ENCODE data around the gene HIPK2. TPM values are rescaled to one million over a fixed set of nuclear protein-coding genes. Genes with fewer than 3 reads are reported as not detected.

The HIPK2 gene
- total and polyA plus RNA-seq, 2 experiments from 2014 or later: 7.3 to 16.9 TPM

DNA sequence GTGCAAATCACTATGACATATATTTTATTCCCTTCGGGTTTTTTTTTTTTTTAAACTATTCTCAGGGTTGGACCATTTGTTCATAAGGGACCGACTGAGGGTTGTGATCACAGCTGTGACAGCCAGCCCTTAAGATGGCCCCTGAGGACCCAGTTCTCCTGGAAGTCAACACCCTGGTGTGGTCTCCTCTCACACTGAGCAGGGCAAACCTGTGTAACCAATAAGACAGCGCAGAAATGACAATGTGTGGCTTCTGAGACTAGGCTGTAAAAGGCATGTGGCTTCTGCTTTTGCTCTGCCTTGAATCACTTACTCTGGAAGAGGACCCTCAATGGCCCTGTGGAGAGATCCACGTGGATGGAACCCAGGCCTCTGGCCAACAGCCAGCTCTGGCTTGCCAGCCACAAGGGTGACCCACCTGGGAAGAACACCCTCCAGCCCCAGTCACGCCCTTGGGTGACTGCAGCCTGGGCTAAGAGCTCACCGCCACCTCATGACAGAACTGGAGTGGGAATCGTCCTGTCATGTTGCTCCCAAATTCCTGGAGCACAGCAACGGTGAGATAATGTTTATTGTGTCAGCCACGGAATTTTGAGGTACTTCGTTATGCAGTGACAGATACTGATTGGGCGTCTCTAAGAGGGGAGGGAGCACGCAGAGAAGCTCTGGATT, 127.2 kb downstream of the HIPK2 start (continued):
- no peak for TF ChIP-seq NANOG (IDR thresholded peaks at IDR 0.05; ENCODE audit: borderline replicate concordance)

GRCh38 chr7:139648941-139649425, 128.8 kb downstream of the HIPK2 start:
- H3K4me1 Mint-ChIP-seq: peaks cover 43% of the 10 kb centered on the region
- Histone ChIP-seq H3K79me2 (replicated peaks; ENCODE audit: insufficient read depth) (no peaks in the 10 kb centered on the region), H3K4me2 (peak overlapping the region; percentile 37; the same call in 1 of the 2 replicates), H3K9me2 (ENCODE audit: insufficient read depth) (no peaks in the 10 kb centered on the region), H4K20me1 (replicated peaks; ENCODE audit: insufficient read depth) (no peaks in the 10 kb centered on the region; the same call in 1 of the 2 replicates), H3K4me1 (ENCODE audit: insufficient read depth) (peaks cover 24% of the 10 kb centered on the region), H3K4me3 (no peak overlapping the region), H3K27me3 (ENCODE audit: insufficient read depth) (no peaks in the 10 kb centered on the region), H3K36me3 (ENCODE audit: insufficient read depth) (no peaks in the 10 kb centered on the region), H2AFZ (no peak overlapping the region), H3F3A (replicated peaks; ENCODE audit: low read depth) (no peaks in the 10 kb centered on the region), H3K27ac (ENCODE audit: low read depth) (no peak overlapping the region)
- no peaks in the 10 kb centered on the region for H3K9me3 Mint-ChIP-seq
- ATAC-seq (no peak), DNase-seq (ENCODE audit: low spot score) (no peak)
- no peak for TF ChIP-seq EZH2 (IDR thresholded peaks at IDR 0.05; ENCODE audit: low read depth, unreplicated experiment)
- no peak for TF ChIP-seq STAT1 (IDR thresholded peaks at IDR 0.05; ENCODE audit: unreplicated experiment)
- TF ChIP-seq REST (IDR thresholded peaks at IDR 0.05; ENCODE audit: unreplicated experiment): no peak
- TF ChIP-seq NANOG (IDR thresholded peaks at IDR 0.05; ENCODE audit: borderline replicate concordance): no peak
- no peak for TF ChIP-seq EZH2phosphoT487 (IDR thresholded peaks at IDR 0.05; ENCODE audit: unreplicated experiment)
- TF ChIP-seq JUNB (IDR thresholded peaks at IDR 0.05; ENCODE audit: unreplicated experiment): no peak
- TF ChIP-seq ETS1 (IDR thresholded peaks at IDR 0.05): no peak
- TF ChIP-seq ZNF331 (CRISPR knock-in tag; IDR thresholded peaks at IDR 0.05; ENCODE audit: low read depth): no peak
- TF ChIP-seq, protein P1, sequence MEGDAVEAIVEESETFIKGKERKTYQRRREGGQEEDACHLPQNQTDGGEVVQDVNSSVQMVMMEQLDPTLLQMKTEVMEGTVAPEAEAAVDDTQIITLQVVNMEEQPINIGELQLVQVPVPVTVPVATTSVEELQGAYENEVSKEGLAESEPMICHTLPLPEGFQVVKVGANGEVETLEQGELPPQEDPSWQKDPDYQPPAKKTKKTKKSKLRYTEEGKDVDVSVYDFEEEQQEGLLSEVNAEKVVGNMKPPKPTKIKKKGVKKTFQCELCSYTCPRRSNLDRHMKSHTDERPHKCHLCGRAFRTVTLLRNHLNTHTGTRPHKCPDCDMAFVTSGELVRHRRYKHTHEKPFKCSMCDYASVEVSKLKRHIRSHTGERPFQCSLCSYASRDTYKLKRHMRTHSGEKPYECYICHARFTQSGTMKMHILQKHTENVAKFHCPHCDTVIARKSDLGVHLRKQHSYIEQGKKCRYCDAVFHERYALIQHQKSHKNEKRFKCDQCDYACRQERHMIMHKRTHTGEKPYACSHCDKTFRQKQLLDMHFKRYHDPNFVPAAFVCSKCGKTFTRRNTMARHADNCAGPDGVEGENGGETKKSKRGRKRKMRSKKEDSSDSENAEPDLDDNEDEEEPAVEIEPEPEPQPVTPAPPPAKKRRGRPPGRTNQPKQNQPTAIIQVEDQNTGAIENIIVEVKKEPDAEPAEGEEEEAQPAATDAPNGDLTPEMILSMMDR (conservative IDR thresholded peaks at IDR 0.05; ENCODE audit: low read depth in 2 of 2): no peak
- no peak for TF ChIP-seq ZNF114 (CRISPR knock-in tag; IDR thresholded peaks at IDR 0.05)
- TF ChIP-seq, protein P2, sequence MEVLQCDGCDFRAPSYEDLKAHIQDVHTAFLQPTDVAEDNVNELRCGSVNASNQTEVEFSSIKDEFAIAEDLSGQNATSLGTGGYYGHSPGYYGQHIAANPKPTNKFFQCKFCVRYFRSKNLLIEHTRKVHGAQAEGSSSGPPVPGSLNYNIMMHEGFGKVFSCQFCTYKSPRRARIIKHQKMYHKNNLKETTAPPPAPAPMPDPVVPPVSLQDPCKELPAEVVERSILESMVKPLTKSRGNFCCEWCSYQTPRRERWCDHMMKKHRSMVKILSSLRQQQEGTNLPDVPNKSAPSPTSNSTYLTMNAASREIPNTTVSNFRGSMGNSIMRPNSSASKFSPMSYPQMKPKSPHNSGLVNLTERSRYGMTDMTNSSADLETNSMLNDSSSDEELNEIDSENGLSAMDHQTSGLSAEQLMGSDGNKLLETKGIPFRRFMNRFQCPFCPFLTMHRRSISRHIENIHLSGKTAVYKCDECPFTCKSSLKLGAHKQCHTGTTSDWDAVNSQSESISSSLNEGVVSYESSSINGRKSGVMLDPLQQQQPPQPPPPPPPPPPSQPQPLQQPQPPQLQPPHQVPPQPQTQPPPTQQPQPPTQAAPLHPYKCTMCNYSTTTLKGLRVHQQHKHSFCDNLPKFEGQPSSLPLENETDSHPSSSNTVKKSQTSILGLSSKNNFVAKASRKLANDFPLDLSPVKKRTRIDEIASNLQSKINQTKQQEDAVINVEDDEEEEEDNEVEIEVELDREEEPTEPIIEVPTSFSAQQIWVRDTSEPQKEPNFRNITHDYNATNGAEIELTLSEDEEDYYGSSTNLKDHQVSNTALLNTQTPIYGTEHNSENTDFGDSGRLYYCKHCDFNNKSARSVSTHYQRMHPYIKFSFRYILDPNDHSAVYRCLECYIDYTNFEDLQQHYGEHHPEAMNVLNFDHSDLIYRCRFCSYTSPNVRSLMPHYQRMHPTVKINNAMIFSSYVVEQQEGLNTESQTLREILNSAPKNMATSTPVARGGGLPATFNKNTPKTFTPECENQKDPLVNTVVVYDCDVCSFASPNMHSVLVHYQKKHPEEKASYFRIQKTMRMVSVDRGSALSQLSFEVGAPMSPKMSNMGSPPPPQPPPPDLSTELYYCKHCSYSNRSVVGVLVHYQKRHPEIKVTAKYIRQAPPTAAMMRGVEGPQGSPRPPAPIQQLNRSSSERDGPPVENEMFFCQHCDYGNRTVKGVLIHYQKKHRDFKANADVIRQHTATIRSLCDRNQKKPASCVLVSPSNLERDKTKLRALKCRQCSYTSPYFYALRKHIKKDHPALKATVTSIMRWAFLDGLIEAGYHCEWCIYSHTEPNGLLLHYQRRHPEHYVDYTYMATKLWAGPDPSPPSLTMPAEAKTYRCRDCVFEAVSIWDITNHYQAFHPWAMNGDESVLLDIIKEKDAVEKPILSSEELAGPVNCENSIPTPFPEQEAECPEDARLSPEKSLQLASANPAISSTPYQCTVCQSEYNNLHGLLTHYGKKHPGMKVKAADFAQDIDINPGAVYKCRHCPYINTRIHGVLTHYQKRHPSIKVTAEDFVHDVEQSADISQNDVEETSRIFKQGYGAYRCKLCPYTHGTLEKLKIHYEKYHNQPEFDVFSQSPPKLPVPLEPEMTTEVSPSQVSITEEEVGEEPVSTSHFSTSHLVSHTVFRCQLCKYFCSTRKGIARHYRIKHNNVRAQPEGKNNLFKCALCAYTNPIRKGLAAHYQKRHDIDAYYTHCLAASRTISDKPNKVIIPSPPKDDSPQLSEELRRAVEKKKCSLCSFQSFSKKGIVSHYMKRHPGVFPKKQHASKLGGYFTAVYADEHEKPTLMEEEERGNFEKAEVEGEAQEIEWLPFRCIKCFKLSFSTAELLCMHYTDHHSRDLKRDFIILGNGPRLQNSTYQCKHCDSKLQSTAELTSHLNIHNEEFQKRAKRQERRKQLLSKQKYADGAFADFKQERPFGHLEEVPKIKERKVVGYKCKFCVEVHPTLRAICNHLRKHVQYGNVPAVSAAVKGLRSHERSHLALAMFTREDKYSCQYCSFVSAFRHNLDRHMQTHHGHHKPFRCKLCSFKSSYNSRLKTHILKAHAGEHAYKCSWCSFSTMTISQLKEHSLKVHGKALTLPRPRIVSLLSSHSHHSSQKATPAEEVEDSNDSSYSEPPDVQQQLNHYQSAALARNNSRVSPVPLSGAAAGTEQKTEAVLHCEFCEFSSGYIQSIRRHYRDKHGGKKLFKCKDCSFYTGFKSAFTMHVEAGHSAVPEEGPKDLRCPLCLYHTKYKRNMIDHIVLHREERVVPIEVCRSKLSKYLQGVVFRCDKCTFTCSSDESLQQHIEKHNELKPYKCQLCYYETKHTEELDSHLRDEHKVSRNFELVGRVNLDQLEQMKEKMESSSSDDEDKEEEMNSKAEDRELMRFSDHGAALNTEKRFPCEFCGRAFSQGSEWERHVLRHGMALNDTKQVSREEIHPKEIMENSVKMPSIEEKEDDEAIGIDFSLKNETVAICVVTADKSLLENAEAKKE (CRISPR knock-in tag; IDR thresholded peaks at IDR 0.05): no peak
- TF ChIP-seq CREB1 (CRISPR knock-in tag; IDR thresholded peaks at IDR 0.05; ENCODE audit: low read depth): no peak
- H3K4me3 Mint-ChIP-seq: no peak overlapping the region; the same call in 2 of the 3 replicates
- H3K27ac Mint-ChIP-seq: no peak overlapping the region
- no peaks in the 10 kb centered on the region for H3K36me3 Mint-ChIP-seq (ENCODE audit: low read depth)
- peaks cover 13% of the 10 kb centered on the region for H3K27me3 Mint-ChIP-seq (ENCODE audit: insufficient read depth, low read depth, poor library complexity)

Data from GM23338 (cell line).